Liver (tissue), 9 donors: Measurements from ENCODE around the gene CD40. TPM values are rescaled to one million over a fixed set of nuclear protein-coding genes. Genes with fewer than 3 reads are reported as not detected.

Experiments
- DNase-seq: peaks from one replicate; pipeline ENCODE4 v3.0.0-alpha.2; 2017; ENCODE audit warnings: low spot score
- H3K27ac ChIP-seq, 2 donors: one replicate each; pipeline ENCODE4 v1.7.0; 2013; ENCODE audit warnings: inconsistent platforms in 2 of 2, low read length in 2 of 2, control low read depth in 1 of 2, low read depth in 1 of 2, mild to moderate bottlenecking in 1 of 2
- H3K27me3 ChIP-seq, 4 donors: one replicate each; pipeline versions ENCODE4 v1.6.1 to v1.7.0; 2013; ENCODE audit warnings: low read length in 3 of 4, inconsistent platforms in 1 of 4, mild to moderate bottlenecking in 1 of 4, moderate library complexity in 1 of 4; ENCODE audit not compliant: control insufficient read depth in 4 of 4, insufficient read depth in 4 of 4
- H3K36me3 ChIP-seq, 4 donors: one replicate each; pipeline versions ENCODE4 v1.6.1 to v1.7.0; 2013; ENCODE audit warnings: low read length in 3 of 4, mild to moderate bottlenecking in 3 of 4, low read depth in 1 of 4, moderate library complexity in 1 of 4; ENCODE audit not compliant: control insufficient read depth in 4 of 4, insufficient read depth in 3 of 4
- H3K4me1 ChIP-seq, 4 donors: one replicate each; pipeline versions ENCODE4 v1.6.1 to v1.7.0; 2013; ENCODE audit warnings: low read length in 3 of 4, mild to moderate bottlenecking in 3 of 4, moderate library complexity in 1 of 4; ENCODE audit not compliant: control insufficient read depth in 4 of 4, insufficient read depth in 4 of 4
- H3K4me3 ChIP-seq, 3 donors: one replicate each; pipeline versions ENCODE4 v1.6.1 to v1.7.0; 2013; ENCODE audit warnings: low read length in 3 of 3, control low read depth in 1 of 3, low read depth in 1 of 3, mild to moderate bottlenecking in 1 of 3
- H3K9ac ChIP-seq, 2 donors: one replicate each; pipeline ENCODE4 v1.7.0; 2013; ENCODE audit warnings: low read length in 2 of 2, mild to moderate bottlenecking in 2 of 2, moderate library complexity in 2 of 2, control low read depth in 1 of 2, low read depth in 1 of 2
- H3K9me3 ChIP-seq, 4 donors: one replicate each; pipeline versions ENCODE4 v1.6.1 to v1.7.0; 2013; ENCODE audit warnings: low read length in 3 of 4; ENCODE audit not compliant: control insufficient read depth in 4 of 4
- ATF3 ChIP-seq: IDR thresholded peaks from 2 replicates; pipeline ENCODE4 v1.6.1; 2016; ENCODE audit warnings: antibody characterized with exemption
- CTCF ChIP-seq: fragments of 150-350 bp; IDR thresholded peaks from 2 replicates; pipeline ENCODE4 v1.5.1; 2017; ENCODE audit warnings: improper control_type of control experiment, low read depth, low read length; ENCODE audit not compliant: missing input control
- EGR1 ChIP-seq, 2 donors: IDR thresholded peaks; 2 replicates each; pipeline ENCODE4 v1.6.1; 2016 to 2018; ENCODE audit warnings: antibody characterized with exemption in 2 of 2, low read depth in 2 of 2
- FOXA1 ChIP-seq: IDR thresholded peaks from 2 replicates; pipeline ENCODE4 v1.6.1; 2016; ENCODE audit warnings: antibody characterized with exemption
- FOXA2 ChIP-seq: IDR thresholded peaks from 2 replicates; pipeline ENCODE4 v1.6.1; 2016; ENCODE audit warnings: antibody characterized with exemption
- GABPA ChIP-seq, 2 donors: IDR thresholded peaks in 1 of 2; conservative IDR thresholded peaks in 1 of 2; 2 replicates each; pipeline ENCODE4 v1.6.1; 2016; ENCODE audit warnings: antibody characterized with exemption in 2 of 2, mild to moderate bottlenecking in 1 of 2, moderate library complexity in 1 of 2
- HNF4A ChIP-seq, 2 donors: conservative IDR thresholded peaks; 2 replicates each; pipeline ENCODE4 v1.6.1; 2016; ENCODE audit warnings: antibody characterized with exemption in 2 of 2, mild to moderate bottlenecking in 2 of 2
- HNF4G ChIP-seq: IDR thresholded peaks from 2 replicates; pipeline ENCODE4 v1.6.1; 2016; ENCODE audit warnings: antibody characterized with exemption
- JUND ChIP-seq, 2 donors: IDR thresholded peaks; 2 replicates each; pipeline ENCODE4 v1.6.1; 2016; ENCODE audit warnings: antibody characterized with exemption in 2 of 2
- MAX ChIP-seq: IDR thresholded peaks from 2 replicates; pipeline ENCODE4 v1.6.1; 2016; ENCODE audit warnings: antibody characterized with exemption
- NR2F2 ChIP-seq: IDR thresholded peaks from 2 replicates; pipeline ENCODE4 v1.6.1; 2016; ENCODE audit warnings: antibody characterized with exemption
- RAD21 ChIP-seq, 2 donors: IDR thresholded peaks; 2 replicates each; pipeline ENCODE4 v1.6.1; 2016; ENCODE audit warnings: antibody characterized with exemption in 2 of 2, mild to moderate bottlenecking in 2 of 2
- RXRA ChIP-seq, 2 donors: IDR thresholded peaks; 2 replicates each; pipeline ENCODE4 v1.6.1; 2017 to 2018; ENCODE audit warnings: antibody characterized with exemption in 2 of 2, mild to moderate bottlenecking in 1 of 2
- SP1 ChIP-seq: IDR thresholded peaks from 2 replicates; pipeline ENCODE4 v1.6.1; 2018; ENCODE audit warnings: antibody characterized with exemption, mild to moderate bottlenecking
- TAF1 ChIP-seq: conservative IDR thresholded peaks from 2 replicates; pipeline ENCODE4 v1.6.1; 2016; ENCODE audit warnings: antibody characterized with exemption, mild to moderate bottlenecking
- YY1 ChIP-seq: IDR thresholded peaks from 2 replicates; pipeline ENCODE4 v1.6.1; 2016; ENCODE audit warnings: antibody characterized with exemption, mild to moderate bottlenecking
- WGBS: extraction: QIAGEN DNeasy Blood & Tissue Kit; methylation state at CpG from one replicate; pipeline ENCODE4 v1.1.7; 2013; 5-methylcytosine and 5-hydroxymethylcytosine counted together
- polyA plus RNA-seq, 2 donors: library from polyadenylated mRNA; stranded (reverse) in 1 of 2; unstranded in 1 of 2; fragments of 200-250 nt in 1 of 2; fragments of >200 nt in 1 of 2; fragmentation: Nextera tagmentation in 1 of 2; extraction: Ambion mirVana in 1 of 2; gene quantifications; one replicate each; pipeline versions ENCODE4 v1.2.1 to v1.2.3, GENCODE V29; 2013 to 2015
- total RNA-seq, 2 donors: library from RNA; depleted of rRNA; stranded (reverse); fragments of >200 nt; gene quantifications; one replicate each; pipeline ENCODE4 v1.2.3, GENCODE V29; 2014
- TF ChIP-seq, protein P1 (sequence below): IDR thresholded peaks from 2 replicates; pipeline ENCODE4 v1.6.1; 2016; ENCODE audit warnings: antibody characterized with exemption
- TF ChIP-seq, protein P2 (sequence below): IDR thresholded peaks from 2 replicates; pipeline ENCODE4 v1.6.1; 2016; ENCODE audit warnings: antibody characterized with exemption, mild to moderate bottlenecking
- donor health status: healthy.
- donor health status: healthy.
- donor health status: healthy.
- donor health status: healthy.
- donor health status: healthy.

CD40 gene
- total and polyA plus RNA-seq, 4 donors = 2.2 to 9.4 (median 6.0) TPM

DNA sequence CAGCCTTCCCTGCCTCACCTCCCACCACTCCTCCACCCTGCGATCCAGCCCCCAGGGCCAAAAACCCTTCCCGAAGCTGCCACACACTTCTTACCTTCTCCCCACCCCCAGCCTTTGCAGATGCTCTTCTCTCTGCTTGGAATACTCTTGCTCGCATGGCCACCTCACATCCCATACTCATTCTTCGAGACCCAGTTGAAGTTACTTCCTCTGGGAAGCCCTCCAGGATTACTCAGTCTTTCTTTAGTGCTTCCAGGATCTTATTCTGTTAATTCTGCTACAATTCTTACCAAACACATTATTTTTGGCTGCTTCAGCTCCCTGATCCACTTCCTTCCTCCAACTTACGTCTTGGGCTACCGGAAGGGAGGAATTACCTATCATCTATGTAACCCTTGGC, 54.3 kb downstream of the CD40 start:
- Histone ChIP-seq H3K27ac (no peak overlapping the region), H3K9ac (no peak overlapping the region), H3K9me3 (no peaks in the 10 kb centered on the region), H3K4me3 (no peak overlapping the region), H3K36me3 (no peaks in the 10 kb centered on the region), H3K27me3 (peaks cover 0 to 14% (median 7%) of the 10 kb centered on the region in 4 donors), H3K4me1 (peaks cover 0 to 4% (median 0%) of the 10 kb centered on the region in 4 donors)
- WGBS = 62% methylated on average over 6 of the region's 6 CpGs
- no peak for DNase-seq
- no peak for TF ChIP-seq TAF1
- no peak for TF ChIP-seq MAX
- no peak for TF ChIP-seq GABPA (IDR thresholded peaks at IDR 0.05 in 1 of 2, conservative IDR thresholded peaks at IDR 0.05 in 1 of 2)
- no peak for TF ChIP-seq NR2F2
- TF ChIP-seq EGR1 (IDR thresholded peaks at IDR 0.05; ENCODE audit: low read depth in 2 of 2) = no peak
- TF ChIP-seq, protein P1, sequence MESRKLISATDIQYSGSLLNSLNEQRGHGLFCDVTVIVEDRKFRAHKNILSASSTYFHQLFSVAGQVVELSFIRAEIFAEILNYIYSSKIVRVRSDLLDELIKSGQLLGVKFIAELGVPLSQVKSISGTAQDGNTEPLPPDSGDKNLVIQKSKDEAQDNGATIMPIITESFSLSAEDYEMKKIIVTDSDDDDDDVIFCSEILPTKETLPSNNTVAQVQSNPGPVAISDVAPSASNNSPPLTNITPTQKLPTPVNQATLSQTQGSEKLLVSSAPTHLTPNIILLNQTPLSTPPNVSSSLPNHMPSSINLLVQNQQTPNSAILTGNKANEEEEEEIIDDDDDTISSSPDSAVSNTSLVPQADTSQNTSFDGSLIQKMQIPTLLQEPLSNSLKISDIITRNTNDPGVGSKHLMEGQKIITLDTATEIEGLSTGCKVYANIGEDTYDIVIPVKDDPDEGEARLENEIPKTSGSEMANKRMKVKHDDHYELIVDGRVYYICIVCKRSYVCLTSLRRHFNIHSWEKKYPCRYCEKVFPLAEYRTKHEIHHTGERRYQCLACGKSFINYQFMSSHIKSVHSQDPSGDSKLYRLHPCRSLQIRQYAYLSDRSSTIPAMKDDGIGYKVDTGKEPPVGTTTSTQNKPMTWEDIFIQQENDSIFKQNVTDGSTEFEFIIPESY = no peak
- no peak for TF ChIP-seq FOXA2
- no peak for TF ChIP-seq CTCF
- no peak for TF ChIP-seq RXRA (IDR thresholded peaks at IDR 0.05)
- TF ChIP-seq FOXA1 = no peak
- TF ChIP-seq HNF4A (conservative IDR thresholded peaks at IDR 0.05) = no peak
- TF ChIP-seq SP1 = no peak
- TF ChIP-seq YY1 = no peak
- no peak for TF ChIP-seq ATF3
- TF ChIP-seq RAD21 (IDR thresholded peaks at IDR 0.05) = no peak
- TF ChIP-seq HNF4G = no peak
- TF ChIP-seq, protein P2, sequence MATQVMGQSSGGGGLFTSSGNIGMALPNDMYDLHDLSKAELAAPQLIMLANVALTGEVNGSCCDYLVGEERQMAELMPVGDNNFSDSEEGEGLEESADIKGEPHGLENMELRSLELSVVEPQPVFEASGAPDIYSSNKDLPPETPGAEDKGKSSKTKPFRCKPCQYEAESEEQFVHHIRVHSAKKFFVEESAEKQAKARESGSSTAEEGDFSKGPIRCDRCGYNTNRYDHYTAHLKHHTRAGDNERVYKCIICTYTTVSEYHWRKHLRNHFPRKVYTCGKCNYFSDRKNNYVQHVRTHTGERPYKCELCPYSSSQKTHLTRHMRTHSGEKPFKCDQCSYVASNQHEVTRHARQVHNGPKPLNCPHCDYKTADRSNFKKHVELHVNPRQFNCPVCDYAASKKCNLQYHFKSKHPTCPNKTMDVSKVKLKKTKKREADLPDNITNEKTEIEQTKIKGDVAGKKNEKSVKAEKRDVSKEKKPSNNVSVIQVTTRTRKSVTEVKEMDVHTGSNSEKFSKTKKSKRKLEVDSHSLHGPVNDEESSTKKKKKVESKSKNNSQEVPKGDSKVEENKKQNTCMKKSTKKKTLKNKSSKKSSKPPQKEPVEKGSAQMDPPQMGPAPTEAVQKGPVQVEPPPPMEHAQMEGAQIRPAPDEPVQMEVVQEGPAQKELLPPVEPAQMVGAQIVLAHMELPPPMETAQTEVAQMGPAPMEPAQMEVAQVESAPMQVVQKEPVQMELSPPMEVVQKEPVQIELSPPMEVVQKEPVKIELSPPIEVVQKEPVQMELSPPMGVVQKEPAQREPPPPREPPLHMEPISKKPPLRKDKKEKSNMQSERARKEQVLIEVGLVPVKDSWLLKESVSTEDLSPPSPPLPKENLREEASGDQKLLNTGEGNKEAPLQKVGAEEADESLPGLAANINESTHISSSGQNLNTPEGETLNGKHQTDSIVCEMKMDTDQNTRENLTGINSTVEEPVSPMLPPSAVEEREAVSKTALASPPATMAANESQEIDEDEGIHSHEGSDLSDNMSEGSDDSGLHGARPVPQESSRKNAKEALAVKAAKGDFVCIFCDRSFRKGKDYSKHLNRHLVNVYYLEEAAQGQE = no peak
- TF ChIP-seq JUND (IDR thresholded peaks at IDR 0.05) = no peak
